ENCODE results near the gene JMJD8.

JMJD8 gene

GRCh38 chr16:684961-685696, 995 bp upstream of the JMJD8 start:
- Histone ChIP-seq H3K4me3 (ENCODE audit: low read depth, low read length) (no peak overlapping the region), H3K27ac (no peak overlapping the region), H3K27me3 (replicated peaks) (no peaks in the 10 kb centered on the region), H3K36me3 (replicated peaks) (peaks cover 25% of the 10 kb centered on the region)
- no peak for DNase-seq
- TF ChIP-seq, protein P1, sequence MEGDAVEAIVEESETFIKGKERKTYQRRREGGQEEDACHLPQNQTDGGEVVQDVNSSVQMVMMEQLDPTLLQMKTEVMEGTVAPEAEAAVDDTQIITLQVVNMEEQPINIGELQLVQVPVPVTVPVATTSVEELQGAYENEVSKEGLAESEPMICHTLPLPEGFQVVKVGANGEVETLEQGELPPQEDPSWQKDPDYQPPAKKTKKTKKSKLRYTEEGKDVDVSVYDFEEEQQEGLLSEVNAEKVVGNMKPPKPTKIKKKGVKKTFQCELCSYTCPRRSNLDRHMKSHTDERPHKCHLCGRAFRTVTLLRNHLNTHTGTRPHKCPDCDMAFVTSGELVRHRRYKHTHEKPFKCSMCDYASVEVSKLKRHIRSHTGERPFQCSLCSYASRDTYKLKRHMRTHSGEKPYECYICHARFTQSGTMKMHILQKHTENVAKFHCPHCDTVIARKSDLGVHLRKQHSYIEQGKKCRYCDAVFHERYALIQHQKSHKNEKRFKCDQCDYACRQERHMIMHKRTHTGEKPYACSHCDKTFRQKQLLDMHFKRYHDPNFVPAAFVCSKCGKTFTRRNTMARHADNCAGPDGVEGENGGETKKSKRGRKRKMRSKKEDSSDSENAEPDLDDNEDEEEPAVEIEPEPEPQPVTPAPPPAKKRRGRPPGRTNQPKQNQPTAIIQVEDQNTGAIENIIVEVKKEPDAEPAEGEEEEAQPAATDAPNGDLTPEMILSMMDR (IDR thresholded peaks at IDR 0.05; ENCODE audit: low read depth, low read length, missing control alignments) = no peak
- in situ Hi-C loops (cut with HindIII; ENCODE audit: low pct_ligation_motif_present, low sequenced_read_pairs) = no loop called here

GRCh38 chr16:683396-684070, 601 bp downstream of the JMJD8 start:
- peak overlapping the region; percentile 60 for H3K4me3 ChIP-seq (ENCODE audit: low read depth, low read length)
- peaks cover 25% of the 10 kb centered on the region for H3K36me3 ChIP-seq (replicated peaks)
- H3K27me3 ChIP-seq (replicated peaks) = no peaks in the 10 kb centered on the region
- TF ChIP-seq, protein P1 (IDR thresholded peaks at IDR 0.05; ENCODE audit: low read depth, low read length, missing control alignments) = no peak
- DNase-seq = no peak
- in situ Hi-C loops (cut with HindIII; ENCODE audit: low pct_ligation_motif_present, low sequenced_read_pairs) = no loop called here
- peak overlapping the region; percentile 24 for H3K27ac ChIP-seq

DNA sequence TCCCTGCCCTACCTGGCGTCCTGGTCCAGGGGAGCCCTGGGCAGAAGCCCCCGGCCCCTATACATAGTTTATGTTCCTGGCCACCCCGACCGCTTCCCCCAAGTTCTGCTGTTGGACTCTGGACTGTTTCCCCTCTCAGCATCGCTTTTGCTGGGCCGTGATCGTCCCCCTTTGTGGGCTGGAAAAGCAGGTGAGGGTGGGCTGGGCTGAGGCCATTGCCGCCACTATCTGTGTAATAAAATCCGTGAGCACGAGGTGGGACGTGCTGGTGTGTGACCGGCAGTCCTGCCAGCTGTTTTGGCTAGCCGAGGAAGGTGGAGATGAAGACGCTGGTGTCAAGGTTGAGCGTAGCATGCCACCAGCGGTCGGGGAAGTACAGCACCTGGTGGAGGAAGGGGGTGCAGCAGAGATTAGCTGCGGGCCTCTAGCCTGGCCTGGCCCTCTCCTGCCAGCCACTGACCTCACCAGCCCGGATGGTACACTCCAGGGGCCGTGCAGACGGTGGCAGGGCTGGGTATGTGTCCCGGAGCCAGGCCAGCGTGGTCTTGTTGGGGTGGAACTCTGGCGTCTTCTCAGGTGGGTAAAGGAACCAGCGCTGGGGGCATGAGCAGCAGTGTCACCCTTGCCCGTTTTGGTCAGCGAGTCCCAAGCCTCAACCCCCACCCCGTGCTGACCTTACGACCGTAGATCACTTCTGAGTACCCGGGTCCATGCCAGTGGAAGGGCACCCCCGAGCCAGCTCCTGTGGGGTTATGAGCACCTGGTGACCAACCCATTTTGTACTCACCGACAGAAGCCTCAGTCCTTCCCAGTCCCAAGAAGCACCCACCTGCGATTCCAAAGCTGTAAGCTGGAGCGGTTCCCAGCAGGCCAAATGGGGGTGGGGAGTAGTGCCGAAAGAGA, 1.4 kb downstream of the JMJD8 start:
- peaks cover 25% of the 10 kb centered on the region for H3K36me3 ChIP-seq (replicated peaks)
- no peak for DNase-seq
- H3K4me3 ChIP-seq (ENCODE audit: low read depth, low read length) = peak overlapping the region; percentile 60
- H3K27ac ChIP-seq = no peak overlapping the region
- in situ Hi-C loops (cut with HindIII; ENCODE audit: low pct_ligation_motif_present, low sequenced_read_pairs) = no loop called here
- TF ChIP-seq, protein P1 (IDR thresholded peaks at IDR 0.05; ENCODE audit: low read depth, low read length, missing control alignments) = no peak
- no peaks in the 10 kb centered on the region for H3K27me3 ChIP-seq (replicated peaks)

GRCh38 chr16:681746-682427, 2.2 kb downstream of the JMJD8 start:
- in situ Hi-C loops (cut with HindIII; ENCODE audit: low pct_ligation_motif_present, low sequenced_read_pairs) = no loop called here
- no peaks in the 10 kb centered on the region for H3K27me3 ChIP-seq (replicated peaks)
- H3K27ac ChIP-seq = no peak overlapping the region
- peak overlapping the region; percentile 22 for H3K4me3 ChIP-seq (ENCODE audit: low read depth, low read length)
- TF ChIP-seq, protein P1 (IDR thresholded peaks at IDR 0.05; ENCODE audit: low read depth, low read length, missing control alignments) = no peak
- H3K36me3 ChIP-seq (replicated peaks) = peaks cover 24% of the 10 kb centered on the region
- DNase-seq = no peak

GRCh38 chr16:680967-681745, 3.0 kb downstream of the JMJD8 start:
- H3K27me3 ChIP-seq (replicated peaks) = no peaks in the 10 kb centered on the region
- peaks cover 20% of the 10 kb centered on the region for H3K36me3 ChIP-seq (replicated peaks)
- in situ Hi-C loops (cut with HindIII; ENCODE audit: low pct_ligation_motif_present, low sequenced_read_pairs) = no loop called here
- peak overlapping the region; percentile 72 for H3K4me3 ChIP-seq (ENCODE audit: low read depth, low read length)
- peak overlapping the region; percentile 59 for H3K27ac ChIP-seq
- TF ChIP-seq, protein P1 (IDR thresholded peaks at IDR 0.05; ENCODE audit: low read depth, low read length, missing control alignments) = peak; percentile 23
- no peak for DNase-seq
